ENCODE data around the gene GPR31.
"Not testable (repeated sequence)": the region's sequence is repeated elsewhere in the genome, so short reads cannot be mapped to it uniquely, and the experiment has no call there.

GPR31 gene, protein sequence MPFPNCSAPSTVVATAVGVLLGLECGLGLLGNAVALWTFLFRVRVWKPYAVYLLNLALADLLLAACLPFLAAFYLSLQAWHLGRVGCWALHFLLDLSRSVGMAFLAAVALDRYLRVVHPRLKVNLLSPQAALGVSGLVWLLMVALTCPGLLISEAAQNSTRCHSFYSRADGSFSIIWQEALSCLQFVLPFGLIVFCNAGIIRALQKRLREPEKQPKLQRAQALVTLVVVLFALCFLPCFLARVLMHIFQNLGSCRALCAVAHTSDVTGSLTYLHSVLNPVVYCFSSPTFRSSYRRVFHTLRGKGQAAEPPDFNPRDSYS

DNA sequence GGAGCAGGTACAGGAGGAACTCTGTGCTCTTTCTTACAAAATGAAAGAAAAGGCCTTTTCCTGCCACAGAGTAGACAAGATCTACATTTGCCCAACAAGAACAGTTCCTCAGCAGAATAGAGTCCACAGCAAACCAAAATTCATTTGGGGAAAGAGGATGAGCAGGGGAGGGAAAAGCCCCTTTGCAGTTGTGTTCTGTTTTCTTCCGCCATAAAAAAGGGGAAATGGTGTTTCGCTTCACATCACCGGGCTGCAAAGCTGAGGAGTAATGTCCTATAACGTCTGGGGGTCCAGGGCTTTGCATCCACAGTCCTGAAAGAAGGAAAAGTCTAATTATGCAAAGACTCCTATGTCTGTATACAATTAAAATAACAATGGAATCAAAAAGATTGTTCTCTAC lies at the start of gene GPR31:
Gene GPR31 (minus strand): TSS at position 118 of the 400 bp plus-strand sequence. CDS start 149 bp downstream, outside the sequence.
- DNase-seq, result no peak

DNA sequence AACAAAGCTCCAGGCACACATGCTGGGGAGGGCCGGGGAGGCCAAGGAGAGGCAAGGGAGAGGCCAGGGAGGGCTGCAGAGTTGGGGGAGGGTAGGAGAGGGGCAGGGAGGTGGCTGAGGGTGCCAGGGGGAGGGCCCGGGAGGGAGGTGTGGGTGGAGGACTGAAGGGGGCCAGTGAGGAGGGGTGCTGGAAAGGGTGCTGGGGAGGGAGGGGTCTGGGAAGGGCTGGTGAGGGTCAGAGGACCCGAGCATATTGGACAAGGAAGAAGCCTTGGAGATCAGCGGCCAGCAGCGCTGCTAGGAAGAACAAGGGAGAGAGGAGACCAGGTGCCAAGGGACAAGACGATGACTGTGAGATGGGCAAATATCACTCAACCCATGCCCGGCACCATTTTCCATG lies 49.7 kb upstream of the GPR31 start:
- DNase-seq, result no peak

DNA sequence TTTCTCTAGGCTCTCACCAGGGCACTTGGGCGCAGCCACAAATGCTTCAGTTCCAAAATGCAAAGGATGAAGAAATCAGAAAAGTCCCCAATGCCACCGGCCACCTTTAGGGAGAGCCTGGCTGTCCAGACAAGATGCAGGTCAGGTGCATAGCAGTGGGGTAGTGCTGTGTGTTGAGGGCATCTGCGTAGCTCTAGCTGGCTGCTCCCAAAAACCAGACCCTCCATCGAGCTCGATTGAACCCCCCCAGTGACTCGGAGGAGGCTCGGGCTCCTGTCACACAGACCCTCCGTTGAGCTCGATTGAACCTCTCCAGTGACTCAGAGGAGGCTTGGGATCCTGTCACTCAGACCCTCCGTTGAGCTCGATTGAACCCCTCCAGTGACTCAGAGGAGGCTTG lies 47.5 kb upstream of the GPR31 start:
- not testable (repeated sequence) for DNase-seq

DNA sequence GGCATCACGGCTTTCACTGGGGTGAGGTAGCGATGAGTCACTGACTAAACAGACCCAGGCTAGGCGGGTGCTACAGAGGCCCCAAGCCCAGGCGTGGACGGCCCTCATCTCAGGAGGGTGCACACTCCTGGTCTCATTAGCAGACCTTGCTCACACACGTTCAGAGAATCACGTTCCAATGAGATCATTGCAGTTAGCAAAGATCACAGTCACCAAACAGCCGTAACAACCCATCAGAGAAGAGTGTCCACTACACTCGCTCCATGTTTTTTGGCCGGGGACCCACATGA lies 46.2 kb upstream of the GPR31 start:
- not testable (repeated sequence) for DNase-seq

DNA sequence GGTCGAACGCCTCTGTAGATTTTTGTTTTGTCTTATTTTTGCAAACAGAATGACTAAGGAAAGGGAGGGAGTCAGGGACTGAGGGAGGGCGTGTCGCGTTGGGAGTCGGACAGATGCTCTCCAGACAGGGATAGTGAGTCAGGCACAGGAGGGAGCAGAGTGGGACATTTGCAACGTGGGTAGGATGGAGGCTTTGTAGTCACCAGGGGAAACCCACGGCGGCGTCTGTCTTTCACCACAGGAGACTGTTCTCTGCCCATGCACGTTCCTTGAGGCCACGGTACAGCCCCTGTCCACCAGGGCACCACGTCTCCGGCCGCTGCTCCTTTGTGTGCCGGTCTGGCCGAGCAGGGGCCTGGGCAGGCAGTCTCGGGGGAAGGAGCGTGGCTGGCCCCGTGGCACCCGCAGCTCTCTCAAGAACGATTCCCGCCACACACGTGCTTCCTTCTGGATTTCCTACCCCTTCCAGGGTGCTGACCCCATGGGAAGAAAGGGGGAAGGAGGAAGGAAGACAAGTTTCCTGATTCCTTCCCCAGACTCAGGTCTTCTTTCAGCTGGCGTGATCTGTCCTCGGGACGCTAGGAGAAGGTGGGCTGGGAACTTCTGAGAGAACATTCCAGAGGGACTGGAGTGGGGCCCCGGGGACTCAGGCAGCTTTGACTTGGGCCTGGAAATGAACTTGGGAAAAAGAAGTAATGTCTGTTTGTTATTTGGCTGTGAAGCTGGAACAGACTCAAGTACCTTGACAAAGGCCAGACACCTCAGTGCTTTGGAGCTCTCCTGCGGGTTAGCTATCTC lies 45.7 kb upstream of the GPR31 start:
- DNase-seq, result not testable (repeated sequence)

DNA sequence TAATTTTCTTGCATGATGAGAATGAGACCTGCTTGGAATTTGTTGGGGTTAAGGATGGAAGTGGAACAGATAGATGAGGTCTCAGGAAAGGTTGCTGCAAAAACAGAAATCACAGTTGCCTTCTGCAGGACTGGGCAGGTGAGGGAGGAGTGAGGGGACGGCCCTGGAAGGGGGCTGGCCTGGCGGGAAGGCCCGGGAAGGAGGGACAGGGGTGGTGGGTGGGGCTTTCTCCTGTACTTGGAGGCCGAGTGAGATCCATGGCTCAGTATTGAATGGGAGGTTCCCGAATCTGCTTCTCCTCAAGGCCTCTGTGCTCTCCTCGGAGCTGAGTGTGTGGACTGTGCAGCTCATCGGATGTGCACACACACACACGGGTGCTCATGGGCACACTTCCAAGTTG lies 44.8 kb upstream of the GPR31 start:
- not testable (repeated sequence) for DNase-seq

DNA sequence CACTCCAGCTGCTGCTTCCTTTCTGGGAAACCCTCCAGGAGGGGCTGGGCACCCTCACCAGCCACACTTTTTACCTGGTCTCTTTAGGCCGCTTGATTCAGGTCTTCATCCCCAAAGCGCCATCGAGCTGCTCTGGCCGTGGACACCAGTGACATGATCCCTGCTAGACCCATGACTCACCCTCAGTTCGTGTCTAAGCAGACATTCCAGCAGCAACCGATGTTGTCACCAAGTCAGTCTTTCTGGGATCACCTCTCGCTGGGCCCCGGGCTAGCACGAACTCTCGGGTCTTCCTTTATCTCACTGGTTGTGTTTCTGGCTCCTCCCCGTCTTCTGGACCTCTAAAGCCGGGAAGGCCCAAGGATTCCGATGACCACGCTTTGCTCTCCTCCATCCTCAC lies 43.0 kb upstream of the GPR31 start:
- DNase-seq, result no peak

DNA sequence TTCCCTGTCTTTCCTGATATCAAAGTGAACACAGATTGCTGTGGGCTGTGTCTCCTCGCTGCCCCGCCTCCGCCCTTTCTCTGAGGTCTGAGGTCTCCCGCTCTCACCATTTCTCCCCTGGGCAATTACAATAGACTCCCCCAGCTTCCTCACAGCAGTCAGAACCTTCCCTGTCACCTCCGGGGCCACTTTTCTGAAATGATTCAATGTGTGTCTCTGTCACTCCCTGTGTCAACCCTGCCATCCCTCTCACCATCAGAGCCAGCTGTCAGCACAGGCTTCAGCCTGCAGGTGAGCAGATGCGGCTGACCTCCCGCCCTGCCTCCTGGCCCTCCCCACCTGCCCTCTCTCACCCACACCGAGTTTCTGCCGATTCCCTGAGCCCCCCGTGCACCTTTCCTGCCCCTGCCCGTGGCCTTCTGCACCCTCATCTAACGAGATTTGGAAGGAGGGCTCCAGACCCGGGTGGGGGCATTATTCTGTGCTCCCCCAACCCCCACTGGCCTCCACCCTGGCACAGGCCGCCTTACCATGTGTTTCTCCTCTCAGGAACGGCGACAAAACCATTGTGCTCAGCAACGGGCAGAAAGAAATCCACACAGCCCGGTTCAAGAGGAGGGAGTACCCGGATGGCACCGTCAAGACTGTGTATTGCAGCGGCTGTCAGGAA lies 38.3 kb upstream of the GPR31 start:
- not testable (repeated sequence) for DNase-seq

DNA sequence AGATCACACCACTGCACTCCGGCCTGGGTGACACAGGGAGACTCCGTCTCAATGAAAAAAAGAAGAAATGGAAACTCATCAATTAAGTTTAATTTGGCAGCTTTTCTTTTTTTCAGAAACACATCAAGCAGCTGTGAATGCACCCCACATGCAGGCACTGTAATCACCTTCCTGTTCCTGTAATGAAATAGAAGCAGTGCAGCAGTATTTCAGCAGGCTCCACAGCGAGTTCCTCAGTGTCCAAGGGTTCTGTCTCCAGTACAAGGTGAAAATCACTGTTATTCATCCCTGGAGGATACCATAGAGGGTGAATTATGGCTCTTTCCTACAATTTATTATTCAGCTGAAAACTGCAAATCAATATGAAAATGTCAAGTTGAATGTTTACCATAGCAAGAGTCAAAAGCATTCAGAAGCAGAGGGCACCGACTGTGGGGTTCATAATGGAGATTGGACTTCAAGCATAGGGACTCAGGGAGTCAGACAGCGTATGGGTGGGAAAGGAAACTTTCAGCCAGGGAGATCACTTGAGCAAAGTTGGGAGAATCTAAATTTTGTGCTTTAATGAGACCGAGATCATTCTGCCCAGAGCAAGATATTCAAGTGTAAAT lies 35.8 kb upstream of the GPR31 start:
- DNase-seq, result not testable (repeated sequence)

DNA sequence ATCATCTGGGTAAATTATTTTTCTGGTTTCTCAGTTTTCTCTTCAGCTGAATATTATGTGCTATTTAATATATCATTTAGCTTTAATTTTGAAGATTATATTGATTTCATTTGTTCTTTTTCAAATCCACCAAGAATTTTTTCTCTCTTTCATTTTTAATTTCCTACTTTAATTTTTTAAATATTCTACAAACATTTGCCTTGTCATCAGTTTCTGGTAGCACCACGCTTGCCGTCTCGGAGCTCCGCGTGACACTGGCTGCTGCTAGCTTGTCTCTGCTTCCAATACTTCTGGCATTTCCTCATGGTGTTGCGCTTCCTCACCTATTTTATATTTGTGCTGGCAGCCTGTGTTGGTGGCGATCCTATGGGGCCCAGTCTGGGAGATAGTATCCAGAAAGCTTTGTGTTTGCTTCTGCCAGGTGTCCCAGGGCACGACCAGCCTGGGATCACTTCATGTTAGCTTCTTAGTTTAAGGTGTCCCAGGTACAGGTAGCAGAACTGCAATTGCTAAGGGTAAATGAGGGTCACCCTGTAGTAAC lies 33.3 kb upstream of the GPR31 start:
- not testable (repeated sequence) for DNase-seq

DNA sequence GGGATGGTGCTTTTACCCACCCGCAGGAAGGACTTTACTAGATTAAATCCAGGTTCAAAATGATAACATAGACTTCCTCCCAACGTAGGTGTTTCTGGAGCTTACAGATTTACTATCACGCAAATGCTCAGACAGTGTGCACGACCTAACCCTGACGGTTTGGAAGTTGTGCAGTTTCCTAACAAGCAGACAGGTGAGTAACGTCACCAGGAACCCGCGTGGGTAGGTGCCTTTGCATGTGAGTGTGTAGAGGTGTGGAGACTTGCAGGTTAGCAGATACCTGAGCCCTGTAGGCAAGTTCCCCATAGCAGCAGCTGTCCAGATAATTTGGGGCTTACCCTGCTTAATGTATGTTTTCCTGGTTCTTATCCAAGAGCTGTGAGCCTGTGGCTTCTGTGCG lies 29.5 kb upstream of the GPR31 start:
- not testable (repeated sequence) for DNase-seq

DNA sequence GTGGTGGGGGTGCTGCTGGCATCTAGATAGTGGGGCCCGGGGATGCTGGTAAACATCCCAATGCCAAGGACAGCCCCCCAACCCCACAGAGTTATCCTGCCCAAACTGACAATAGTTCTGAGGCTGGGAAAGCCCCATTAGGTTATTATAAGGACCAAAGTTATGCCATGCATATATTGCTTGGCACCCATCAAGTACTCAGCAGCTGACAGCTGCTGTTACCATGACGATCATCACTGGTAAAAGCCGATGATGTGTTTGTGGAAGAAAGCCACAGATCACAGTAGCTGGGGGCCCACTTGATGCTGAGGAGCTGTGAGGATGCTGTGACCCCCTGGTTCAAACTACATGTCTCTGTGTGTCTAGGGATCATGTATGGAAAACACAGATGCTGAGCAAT lies 27.3 kb upstream of the GPR31 start:
- not testable (repeated sequence) for DNase-seq

DNA sequence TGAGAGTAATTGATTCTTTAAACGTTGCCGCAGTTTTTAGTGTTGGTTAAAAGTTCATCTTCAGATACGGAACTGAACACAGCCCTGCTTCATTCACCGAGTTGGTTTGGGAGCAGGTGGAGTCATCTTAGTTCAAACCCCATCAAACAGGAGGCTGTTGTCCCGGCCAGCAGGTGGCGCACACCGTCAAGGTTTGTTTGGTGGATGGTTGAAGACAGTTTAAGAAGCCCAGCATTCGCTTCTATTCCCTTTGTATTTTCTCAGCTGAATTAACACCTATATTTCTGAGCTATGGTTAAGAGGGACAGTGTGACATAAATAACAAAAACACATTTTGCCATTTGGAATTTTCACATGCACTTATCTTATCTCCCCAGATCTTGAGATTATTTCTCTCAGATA lies 25.1 kb upstream of the GPR31 start:
- DNase-seq, result not testable (repeated sequence)

DNA sequence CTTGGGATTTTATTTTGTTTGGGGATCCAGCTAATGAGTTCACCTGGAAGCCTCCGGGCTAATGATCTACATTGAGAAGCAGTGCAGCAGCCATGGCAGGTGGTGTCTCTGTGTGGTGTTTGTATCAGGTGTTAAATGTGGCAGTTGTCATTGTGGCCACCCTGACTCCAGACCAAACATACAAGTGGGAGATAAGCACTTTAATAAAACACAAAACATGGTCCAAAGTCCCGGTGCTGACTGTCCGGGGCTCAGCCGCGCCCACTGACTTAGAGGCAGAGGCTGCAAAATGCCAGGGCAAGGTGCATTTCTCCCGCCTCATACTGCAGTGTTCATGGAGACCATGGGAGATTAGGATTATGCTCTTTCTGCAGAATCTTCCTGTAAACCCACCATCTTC lies 23.6 kb upstream of the GPR31 start:
- not testable (repeated sequence) for DNase-seq

DNA sequence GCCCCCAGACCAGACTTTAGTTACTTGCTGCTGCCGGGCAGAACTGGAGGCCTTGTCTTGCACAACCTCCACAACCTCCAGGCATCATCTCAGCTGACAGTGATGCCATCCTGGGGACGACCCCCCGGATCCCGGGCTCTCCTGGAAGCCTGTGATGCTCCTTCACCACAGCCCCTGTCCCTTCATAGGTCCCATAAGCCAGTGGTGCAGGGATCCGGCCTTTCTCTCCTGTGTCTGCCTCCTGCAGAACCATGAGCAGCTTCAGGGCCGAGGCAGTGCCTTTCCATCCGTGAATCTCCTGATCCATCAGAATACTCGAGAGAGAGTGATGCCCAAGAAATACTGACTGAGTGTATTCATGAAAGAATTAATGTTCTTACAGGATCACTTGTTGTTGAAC lies 22.3 kb upstream of the GPR31 start:
- not testable (repeated sequence) for DNase-seq

DNA sequence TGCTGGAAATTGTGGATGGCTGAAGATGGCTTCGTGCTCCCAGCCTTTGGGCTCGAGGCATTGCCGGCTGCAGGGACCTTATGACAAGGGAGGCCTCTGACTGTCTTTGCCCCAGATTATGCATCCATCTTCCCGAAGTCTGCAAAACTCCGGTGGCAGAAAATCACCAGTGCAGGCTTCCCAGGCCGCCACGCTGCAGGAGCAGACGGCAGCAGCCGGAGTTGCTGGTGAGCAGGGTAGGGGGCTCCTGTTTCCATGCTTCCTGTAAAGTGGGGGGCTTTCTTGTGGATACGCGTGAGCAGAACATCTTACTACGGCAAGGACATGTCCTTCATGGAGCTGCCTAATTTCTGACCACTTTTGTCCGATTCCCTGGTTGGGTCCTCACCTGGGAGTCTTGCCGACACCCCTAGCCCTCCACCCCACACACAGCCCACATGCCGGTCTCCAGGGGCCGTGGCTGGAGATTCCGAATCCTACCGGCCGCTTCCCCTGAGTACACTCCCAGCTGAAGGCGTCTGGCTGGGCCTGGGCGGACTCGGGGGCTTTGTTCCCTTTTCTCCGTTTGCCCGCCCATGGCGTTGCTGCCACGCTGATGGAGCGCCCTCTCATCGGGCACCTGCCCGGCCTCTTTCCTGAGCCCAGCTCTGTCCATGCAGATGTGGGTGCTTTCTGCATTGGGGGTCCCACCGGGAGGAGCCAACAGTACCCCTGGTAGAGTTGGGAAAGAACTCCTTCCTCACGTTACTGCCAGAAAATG lies 21.3 kb upstream of the GPR31 start:
- not testable (repeated sequence) for DNase-seq

DNA sequence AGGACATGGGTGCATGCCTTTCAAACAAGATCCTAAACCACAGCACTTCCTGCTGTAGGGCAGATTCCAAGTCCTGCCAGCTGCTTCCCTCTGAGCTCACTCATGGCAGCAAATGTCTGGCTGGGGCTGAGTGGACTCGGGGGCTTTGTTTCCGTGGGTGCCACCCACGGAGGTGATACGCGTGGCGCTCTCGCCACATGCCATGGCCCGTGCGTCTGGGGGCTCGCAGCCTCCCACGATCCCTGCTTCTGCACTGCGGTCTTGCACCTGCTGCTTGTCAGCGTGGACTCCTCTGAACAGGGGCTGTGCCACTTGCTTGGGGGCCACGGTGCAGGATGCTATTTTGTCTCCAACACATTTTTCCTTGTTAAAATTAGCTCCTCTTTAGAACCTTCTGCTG lies 19.5 kb upstream of the GPR31 start:
- not testable (repeated sequence) for DNase-seq

DNA sequence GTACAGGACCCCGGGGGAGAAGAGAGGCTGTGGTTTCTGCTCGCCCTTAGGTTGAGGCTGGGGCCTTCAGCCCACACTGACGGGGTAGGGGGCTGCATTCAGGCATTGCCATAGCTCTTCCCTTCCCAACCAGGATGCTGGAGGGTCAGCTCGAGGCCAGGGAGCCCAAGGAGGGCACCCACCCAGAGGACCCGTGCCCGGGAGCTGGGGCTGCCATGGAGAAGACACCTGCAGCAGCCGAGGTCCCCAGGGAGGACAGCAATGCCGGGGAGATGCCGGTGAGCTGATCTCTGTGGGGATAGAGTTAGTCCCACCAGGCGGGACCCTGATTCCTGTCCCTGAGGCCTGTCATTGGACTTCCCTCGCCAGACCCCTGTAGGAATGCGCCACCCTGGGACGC lies 14.2 kb upstream of the GPR31 start:
- DNase-seq, result not testable (repeated sequence)

DNA sequence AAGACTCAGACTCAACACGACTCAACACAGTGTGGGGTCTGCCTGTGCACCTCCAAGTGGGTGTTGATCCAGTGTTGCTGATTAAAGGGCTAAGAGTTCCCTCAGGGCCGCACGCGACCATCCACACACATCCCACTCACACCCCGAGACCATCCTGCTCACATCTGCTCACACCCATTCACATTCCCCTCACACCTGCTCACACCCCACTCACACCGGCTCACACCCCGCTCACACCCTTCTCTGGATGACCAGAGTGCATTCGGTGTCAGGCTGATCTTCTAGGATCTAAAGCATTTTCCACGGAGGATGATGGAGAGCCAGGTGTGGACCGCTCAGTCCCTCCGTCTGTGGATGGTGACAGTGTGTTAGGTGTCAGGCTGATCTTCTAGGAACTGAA lies 13.5 kb upstream of the GPR31 start:
- not testable (repeated sequence) for DNase-seq

DNA sequence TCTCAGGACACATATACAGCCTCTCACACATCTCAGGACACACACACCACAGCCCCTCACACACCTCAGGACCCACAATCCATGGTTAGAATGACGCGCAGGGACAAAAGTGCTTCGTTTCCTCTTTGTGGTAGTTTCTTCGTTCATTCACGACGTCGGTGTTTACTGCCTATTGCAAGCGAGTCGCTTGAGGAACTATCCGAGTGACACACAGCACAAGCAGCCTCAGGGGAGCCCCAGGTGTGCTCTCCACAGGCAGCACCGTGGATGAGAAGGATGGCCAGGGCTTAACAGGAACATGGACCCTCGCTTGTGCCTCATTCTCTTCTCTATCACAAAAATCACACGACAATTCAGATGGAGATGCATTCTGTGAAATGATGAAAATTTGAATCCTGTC lies 12.1 kb upstream of the GPR31 start:
- not testable (repeated sequence) for DNase-seq

DNA sequence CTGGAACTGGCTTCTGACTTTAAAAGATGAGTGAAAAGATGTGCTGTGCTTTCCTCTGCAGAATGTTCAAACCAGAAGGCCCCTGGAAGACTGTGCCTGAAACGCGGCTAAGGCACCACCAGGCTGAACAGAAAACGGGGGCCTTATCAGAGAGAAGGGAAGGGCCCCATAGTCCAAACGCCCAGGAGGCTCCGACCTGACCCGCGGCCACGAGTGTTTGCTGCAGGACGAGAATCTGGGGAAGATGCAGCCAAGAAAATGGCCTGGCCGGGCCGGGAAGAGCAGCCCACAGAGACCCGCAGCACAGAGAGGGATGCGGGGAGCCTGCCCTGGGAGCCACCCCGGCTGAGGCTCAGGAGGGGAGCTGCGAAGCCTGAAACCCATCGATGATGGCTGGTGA lies 10.5 kb upstream of the GPR31 start:
- not testable (repeated sequence) for DNase-seq

DNA sequence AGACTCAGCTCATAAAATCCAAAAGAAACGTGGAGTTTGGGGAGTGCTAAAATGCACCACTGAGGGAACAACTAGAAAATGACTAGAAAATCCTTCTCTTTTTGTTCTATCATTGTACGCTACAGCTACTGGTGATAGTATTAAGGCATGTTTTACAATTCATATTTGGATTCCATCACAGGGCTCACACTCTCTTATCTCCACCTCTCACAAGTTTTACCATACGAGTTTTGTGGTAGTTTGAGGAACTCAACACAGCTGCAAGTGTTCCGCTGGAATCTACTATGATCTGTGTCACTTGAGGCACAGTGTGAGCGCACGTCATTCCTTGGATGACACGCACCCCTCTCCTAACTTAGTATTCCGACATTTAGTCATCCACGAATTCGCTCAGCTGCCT lies 9.9 kb upstream of the GPR31 start:
- DNase-seq, result not testable (repeated sequence)

Measured in CD4-positive, alpha-beta T cell treated with Interferon alpha-2 for 1 hour (primary cell).